ENCODE results near the gene IGFL4.

DNA sequence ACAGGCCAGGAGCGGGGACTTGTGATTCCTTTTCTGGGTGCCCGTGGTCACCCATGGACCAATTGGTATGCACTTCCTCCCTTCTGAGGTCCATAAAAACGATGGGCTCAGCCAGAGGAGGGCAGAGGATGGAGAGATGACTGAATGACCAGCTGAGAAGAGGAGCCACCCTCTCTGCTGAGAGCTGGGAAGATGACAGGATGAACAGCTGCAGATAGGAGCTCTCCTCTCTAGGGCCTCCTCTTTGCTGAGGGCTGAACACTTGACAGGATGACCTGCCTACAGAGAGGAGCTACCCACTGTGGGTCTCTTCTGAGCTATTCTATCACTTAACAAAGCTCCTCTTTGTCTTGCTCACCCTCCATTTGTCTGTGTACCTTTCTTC, 4.1 kb downstream of the IGFL4 start:
- TF ChIP-seq ZNF621 (tag by site-specific recombination; IDR thresholded peaks at IDR 0.05): no peak
- no peak for TF ChIP-seq BCL11A (tag by site-specific recombination; IDR thresholded peaks at IDR 0.05; ENCODE audit: low read depth)
